H1 (cell line): ENCODE data around the gene GIGYF2. TPM values are rescaled to one million over a fixed set of nuclear protein-coding genes. Genes with fewer than 3 reads are reported as not detected.

Experiments used
- CBX5 ChIP-seq: fragments of 300-800, 300-1000 bp; sonication (generic); IDR thresholded peaks from 2 replicates; pipeline ENCODE4 v1.7.1; 2016; ENCODE audit warnings: antibody characterized with exemption, low read length, low read depth
- CHD1 ChIP-seq: IDR thresholded peaks from 2 replicates; pipeline ENCODE4 v1.6.1; 2012; ENCODE audit warnings: low read depth, low read length, improper control_type of control experiment
- CTBP2 ChIP-seq: IDR thresholded peaks from 2 replicates; pipeline ENCODE4 v1.7.0; 2011; ENCODE audit warnings: borderline replicate concordance, mild to moderate bottlenecking, moderate library complexity, mixed read lengths, low read length; ENCODE audit not compliant: insufficient read depth, insufficient read length
- EP300 ChIP-seq, 2 experiments: IDR thresholded peaks; 1 replicate in 1 of 2; 2 replicates in 1 of 2; pipeline ENCODE4 v1.6.1; 2011 to 2012; ENCODE audit warnings: low read depth in 2 of 2, low read length in 2 of 2, mild to moderate bottlenecking in 2 of 2, borderline replicate concordance in 1 of 2, inconsistent platforms in 1 of 2, moderate library complexity in 1 of 2
- POU5F1 ChIP-seq: IDR thresholded peaks from 2 replicates; pipeline ENCODE4 v1.6.1; 2011; ENCODE audit warnings: low read depth, mild to moderate bottlenecking, low read length, moderate library complexity
- SIX5 ChIP-seq: IDR thresholded peaks from 2 replicates; pipeline ENCODE4 v1.6.1; 2011; ENCODE audit warnings: mild to moderate bottlenecking, low read depth, low read length
- polyA plus RNA-seq, 7 experiments: library from polyadenylated mRNA; depleted of rRNA in 3 of 7; stranded (reverse) in 5 of 7; unstranded in 2 of 7; fragments of >200 nt in 5 of 7; fragments of 200-250 nt in 2 of 7; gene quantifications; 1 replicate in 5 of 7; 2 replicates in 1 of 7; 4 replicates in 1 of 7; pipeline versions ENCODE4 v1.2.1 to v1.2.3, GENCODE V29; 2011 to 2013; ENCODE audit warnings: missing spikeins in 2 of 7, mixed read lengths in 2 of 7
- total RNA-seq: library from RNA; stranded (reverse); fragmentation: NEBNext Ultra II Directional; extraction: Animal tissue kit (Norgen Biotek cat#: 25700); gene quantifications from 2 replicates; pipeline ENCODE4 v1.2.1, GENCODE V29; 2021

GIGYF2 gene
- total and polyA plus RNA-seq, 2 of the 8 experiments (the other 6 are each of a cell fraction or from before 2014, with no cell fraction given) = 22.3 to 62.0 TPM

DNA sequence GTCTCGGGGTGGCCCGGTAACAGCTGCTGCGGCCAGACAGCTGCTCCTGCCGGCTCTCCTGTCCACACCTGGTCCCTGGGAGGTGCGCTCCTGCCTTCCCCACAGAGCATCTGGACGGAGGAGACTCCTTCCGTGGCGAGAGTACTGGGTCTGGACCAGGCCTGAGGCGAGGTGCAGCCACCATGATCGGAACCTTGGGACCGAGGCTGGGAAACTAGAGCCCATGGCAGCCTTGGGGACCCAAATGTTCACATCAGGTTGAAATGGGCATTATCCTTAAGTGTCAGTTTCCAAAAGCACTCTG is 628 bp downstream of the GIGYF2 start (continued):
- no peak for TF ChIP-seq EP300 (IDR thresholded peaks at IDR 0.05; ENCODE audit: borderline replicate concordance in 1 of 2, low read depth in 2 of 2, low read length in 2 of 2)
- no peak for TF ChIP-seq CHD1
- TF ChIP-seq CTBP2 = no peak
- TF ChIP-seq CBX5 = no peak
- no peak for TF ChIP-seq SIX5
- TF ChIP-seq POU5F1 = no peak
